ENCODE results near the gene SHISAL1. TPM values are rescaled to one million over a fixed set of nuclear protein-coding genes. Genes with fewer than 3 reads are reported as not detected.

Gene SHISAL1
- total RNA-seq, 1 donor = under 0.01 TPM

- DNase-seq (ENCODE audit: low read depth in 2 of 3, low spot score in 2 of 3) = no peak
These were observed 30.7 kb downstream of the SHISAL1 start for GRCh38 chr22:44281768-44282637.

DNA sequence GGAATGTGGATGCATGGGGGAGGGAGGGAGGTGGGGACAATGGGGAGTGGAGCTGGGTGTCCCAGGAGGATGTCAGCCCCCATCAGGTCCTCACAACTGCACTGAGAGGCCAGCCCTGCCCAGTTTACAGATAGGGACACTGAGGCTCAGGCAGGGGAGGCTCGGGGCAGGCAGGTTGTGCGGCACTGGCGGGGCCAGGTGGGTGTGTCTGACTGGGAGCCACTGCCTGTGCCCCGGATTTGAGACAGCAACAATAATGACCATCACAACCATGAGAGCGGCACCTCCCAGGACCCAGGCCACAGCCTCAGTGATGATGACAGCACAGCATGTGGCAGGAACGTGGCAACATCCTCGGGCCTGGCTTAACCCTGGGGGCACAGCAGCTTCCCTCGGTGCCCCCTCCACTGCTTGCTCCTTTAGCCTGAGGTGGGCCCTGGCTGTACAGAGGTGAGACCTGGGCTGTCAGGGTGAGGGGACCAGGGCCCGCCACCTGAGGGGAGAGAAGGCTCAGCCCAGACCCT lies 32.0 kb downstream of the SHISAL1 start:
- no peak for DNase-seq (ENCODE audit: low read depth in 2 of 3, low spot score in 2 of 3)

GRCh38 chr22:44279069-44279360 lies 33.7 kb downstream of the SHISAL1 start:
- no peak for DNase-seq (ENCODE audit: low read depth in 2 of 3, low spot score in 2 of 3)

DNA sequence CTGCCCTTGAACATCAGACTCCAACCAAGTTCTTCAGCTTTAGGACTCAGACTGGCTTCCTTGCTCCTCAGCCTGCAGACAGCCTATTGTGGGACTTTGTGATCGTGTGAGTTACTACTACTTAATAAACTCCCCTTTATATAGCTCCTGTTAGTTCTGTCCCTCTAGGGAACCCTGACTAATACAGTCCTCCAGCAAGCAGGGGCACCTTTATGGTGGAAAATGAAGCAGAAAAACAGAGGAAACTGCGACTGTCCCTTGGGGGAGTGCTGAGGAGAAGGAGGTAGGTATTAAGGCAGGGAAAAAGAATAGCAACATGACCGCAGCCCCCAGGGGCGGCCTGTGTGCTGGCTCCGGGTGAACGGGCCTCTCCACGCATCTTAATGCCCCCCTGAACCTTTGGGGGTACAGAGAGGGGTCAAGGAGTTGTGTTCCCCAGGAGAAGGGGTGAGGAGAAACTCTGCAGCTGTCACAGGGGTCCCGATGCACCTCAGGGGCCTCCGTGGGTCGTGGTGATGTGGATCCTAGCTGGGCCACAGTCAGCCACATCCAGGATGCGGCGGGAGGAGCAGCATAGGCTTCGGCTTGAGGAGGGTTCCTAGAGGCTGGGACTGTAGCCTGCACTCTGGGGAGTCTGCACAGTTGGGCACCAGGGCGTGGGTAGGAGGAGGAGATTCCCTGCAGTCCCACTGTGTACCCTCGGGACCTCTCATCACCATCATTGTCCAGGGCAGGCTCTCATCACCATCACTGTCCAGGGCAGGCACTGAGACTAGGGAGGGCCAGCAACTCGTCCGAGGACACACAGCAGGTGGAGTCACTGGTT lies 34.3 kb downstream of the SHISAL1 start:
- no peak for DNase-seq (ENCODE audit: low read depth in 2 of 3, low spot score in 2 of 3)

DNA sequence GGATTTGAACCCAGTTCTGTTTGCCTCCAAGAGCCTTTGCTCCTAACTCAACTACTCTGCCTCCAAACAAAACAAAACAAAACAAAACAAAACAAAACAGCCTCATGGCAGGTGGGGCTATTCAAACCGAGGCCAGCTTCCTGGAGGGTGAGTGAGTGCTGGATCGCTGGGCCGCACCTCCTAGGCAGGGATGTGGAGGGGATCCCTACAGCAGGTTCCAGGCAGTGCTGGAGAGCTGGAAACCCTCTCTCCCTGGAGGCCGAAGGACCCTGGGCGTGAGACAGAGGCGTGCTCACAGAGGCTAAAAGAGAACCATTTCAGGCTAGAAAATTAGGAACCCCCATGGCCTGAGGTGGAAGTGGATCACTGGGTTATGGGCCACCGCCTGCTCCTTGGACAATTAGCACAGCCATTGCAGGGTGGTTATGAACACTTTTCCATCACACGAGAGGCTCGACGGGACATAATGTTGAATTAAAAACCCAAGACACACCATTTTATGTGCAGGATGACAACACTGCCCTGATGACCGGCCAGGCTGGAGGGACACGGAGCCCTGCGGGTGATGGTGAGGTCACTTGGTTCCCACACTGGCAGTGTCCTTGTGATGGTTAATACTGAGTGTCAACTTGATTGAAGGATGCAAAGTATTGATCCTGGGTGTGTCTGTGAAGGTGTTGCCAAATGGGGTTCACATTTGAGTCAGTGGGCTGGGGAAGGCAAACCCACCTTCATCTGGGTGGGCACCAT lies 35.2 kb downstream of the SHISAL1 start:
- DNase-seq (ENCODE audit: low read depth in 2 of 3, low spot score in 2 of 3) = no peak

GRCh38 chr22:44276706-44277356 lies 35.9 kb downstream of the SHISAL1 start:
- no peak for DNase-seq (ENCODE audit: low read depth in 2 of 3, low spot score in 2 of 3)

GRCh38 chr22:44276041-44276440 lies 36.7 kb downstream of the SHISAL1 start:
- DNase-seq (ENCODE audit: low read depth in 2 of 3, low spot score in 2 of 3) = no peak

GRCh38 chr22:44275631-44275995 lies 37.1 kb downstream of the SHISAL1 start:
- no peak for DNase-seq (ENCODE audit: low read depth in 2 of 3, low spot score in 2 of 3)

GRCh38 chr22:44274918-44275630 lies 37.7 kb downstream of the SHISAL1 start:
- DNase-seq (ENCODE audit: low read depth in 2 of 3, low spot score in 2 of 3) = no peak

- no peak for DNase-seq (ENCODE audit: low read depth in 2 of 3, low spot score in 2 of 3)
These were observed 39.6 kb downstream of the SHISAL1 start for GRCh38 chr22:44273175-44273574.

GRCh38 chr22:44272401-44272771 lies 40.4 kb downstream of the SHISAL1 start:
- no peak for DNase-seq (ENCODE audit: low read depth in 2 of 3, low spot score in 2 of 3)

DNA sequence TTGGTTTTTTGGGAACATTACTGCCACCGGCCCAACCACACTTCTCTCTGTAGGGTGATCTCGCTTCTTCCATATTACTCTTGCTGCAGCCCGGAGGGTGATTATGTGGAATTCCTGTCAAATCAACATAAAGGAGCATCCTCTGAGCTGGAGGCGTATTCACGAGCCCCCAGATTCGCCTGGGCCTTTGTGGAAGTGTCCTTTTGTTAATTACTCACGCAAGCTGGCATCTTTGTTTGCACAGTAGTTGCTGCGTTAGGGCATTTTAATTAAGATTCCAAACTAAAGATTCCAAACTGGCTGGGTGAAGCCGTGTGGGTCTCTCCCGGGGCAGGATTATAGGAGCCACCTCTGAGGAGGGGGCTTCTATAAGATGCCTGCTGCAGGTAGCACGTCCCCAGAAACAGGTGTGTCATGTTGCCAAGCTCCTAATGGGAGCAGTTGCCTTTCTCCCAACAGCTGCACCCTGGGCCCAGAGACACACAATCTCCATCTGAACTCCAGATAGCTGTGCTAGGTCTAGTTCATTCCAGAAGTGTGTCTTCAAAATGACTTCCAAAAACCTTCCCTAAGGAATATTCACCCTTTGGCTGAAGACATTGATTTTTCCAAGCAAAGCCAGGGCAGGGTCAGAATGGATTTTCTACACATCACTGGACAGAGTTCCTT lies 40.9 kb downstream of the SHISAL1 start:
- no peak for DNase-seq (ENCODE audit: low read depth in 2 of 3, low spot score in 2 of 3)

- DNase-seq (ENCODE audit: low read depth in 2 of 3, low spot score in 2 of 3) = no peak
These were observed 41.7 kb downstream of the SHISAL1 start for GRCh38 chr22:44271010-44271500.

GRCh38 chr22:44270556-44270880 lies 42.2 kb downstream of the SHISAL1 start:
- DNase-seq (ENCODE audit: low read depth in 2 of 3, low spot score in 2 of 3) = no peak

- no peak for DNase-seq (ENCODE audit: low read depth in 2 of 3, low spot score in 2 of 3)
These were observed 42.8 kb downstream of the SHISAL1 start for GRCh38 chr22:44269757-44270555.

GRCh38 chr22:44269117-44269498 lies 43.6 kb downstream of the SHISAL1 start:
- no peak for DNase-seq (ENCODE audit: low read depth in 2 of 3, low spot score in 2 of 3)

DNA sequence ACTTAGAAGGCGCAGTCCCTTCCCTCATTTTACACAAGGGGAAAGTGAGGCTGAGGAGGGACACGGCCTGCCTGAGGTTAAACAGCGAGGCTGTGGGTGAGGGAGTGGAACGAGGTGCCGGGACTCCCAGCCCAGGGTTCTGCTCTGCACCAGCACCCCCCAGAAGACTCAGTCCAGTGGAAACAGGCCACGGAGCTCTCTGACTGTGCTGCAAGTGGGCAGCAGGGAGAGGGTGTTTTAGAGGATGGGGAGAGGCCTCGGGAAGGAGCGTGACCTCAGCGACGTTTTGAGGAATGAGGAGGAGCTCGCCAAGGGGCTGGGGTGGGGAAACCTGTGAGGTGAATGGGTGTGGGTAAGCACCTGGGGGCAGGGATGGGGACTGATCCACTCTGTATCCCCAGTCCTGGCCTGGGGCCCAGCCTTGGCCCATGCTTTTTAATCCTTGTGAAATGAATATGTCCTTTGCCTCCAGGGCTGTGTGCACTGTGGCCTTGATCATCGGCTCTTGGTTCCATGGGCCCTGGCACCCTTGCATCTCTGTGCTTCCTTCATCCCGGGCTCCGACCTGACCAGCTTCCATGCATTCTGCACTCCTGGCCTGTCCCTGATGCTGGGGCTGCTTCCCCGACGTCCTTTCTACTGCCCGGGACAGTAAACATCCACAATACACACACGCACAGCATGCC lies 44.2 kb downstream of the SHISAL1 start:
- DNase-seq (ENCODE audit: low read depth in 2 of 3, low spot score in 2 of 3) = no peak

DNA sequence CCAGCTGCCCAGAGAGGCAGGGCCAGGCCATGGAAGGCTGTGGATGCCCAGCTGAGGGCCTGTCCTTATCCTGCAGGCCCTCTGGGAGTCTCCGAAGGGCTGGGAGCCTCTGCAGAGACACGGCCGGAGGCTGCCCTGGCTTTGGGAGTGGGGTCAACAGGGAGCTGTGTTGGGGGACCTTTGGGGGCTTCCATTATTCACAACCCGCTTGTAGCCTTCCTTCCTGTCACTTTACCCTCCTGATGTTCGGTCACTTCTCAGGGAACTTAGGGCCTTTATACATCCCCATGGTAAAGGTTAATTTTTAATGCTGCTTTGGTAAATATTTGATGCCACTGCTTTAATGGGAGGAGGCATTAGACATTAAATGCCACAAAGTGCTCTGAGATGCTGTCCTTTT lies 44.9 kb downstream of the SHISAL1 start:
- no peak for DNase-seq (ENCODE audit: low read depth in 2 of 3, low spot score in 2 of 3)

Measured in hematopoietic multipotent progenitor cell (in vitro differentiated cells).